ENCODE measurements around the gene RHBG. TPM values are rescaled to one million over a fixed set of nuclear protein-coding genes. Genes with fewer than 3 reads are reported as not detected.
A peak's percentile ranks its signal among the peaks of the same experiment; 100 is the strongest.
"Not testable (repeated sequence)": the region's sequence is repeated elsewhere in the genome, so short reads cannot be mapped to it uniquely, and the experiment has no call there.

The RHBG gene
- polyA plus RNA-seq, 12 donors, result 0.27 TPM; not detected in 11

- DNase-seq, result no peak
These were observed 9.0 kb upstream of the RHBG start for GRCh38 chr1:156359973-156360372.

- no peak for DNase-seq
These were observed 8.5 kb upstream of the RHBG start for GRCh38 chr1:156360534-156360933.

- DNase-seq, result no peak
These were observed 3.3 kb upstream of the RHBG start for GRCh38 chr1:156365754-156366153.

- no peak for DNase-seq
These were observed 2.4 kb upstream of the RHBG start for GRCh38 chr1:156366378-156367166.

GRCh38 chr1:156367383-156368156 is 1.4 kb upstream of the RHBG start:
- no peak for DNase-seq

- no peak for DNase-seq
These were observed 803 bp upstream of the RHBG start for GRCh38 chr1:156368157-156368658.

- DNase-seq, result not testable (repeated sequence)
These were observed 775 bp downstream of the RHBG start for GRCh38 chr1:156369685-156370286.

- no peak for DNase-seq
These were observed 2.7 kb downstream of the RHBG start for GRCh38 chr1:156371553-156372264.

- no peak for DNase-seq
These were observed 3.2 kb downstream of the RHBG start for GRCh38 chr1:156372265-156372586.

GRCh38 chr1:156372876-156373275 is 3.9 kb downstream of the RHBG start:
- no peak for DNase-seq

- no peak for DNase-seq
These were observed 4.5 kb downstream of the RHBG start for GRCh38 chr1:156373546-156373945.

GRCh38 chr1:156376146-156376545 is 7.1 kb downstream of the RHBG start:
- DNase-seq, result no peak

- no peak for DNase-seq
These were observed 8.2 kb downstream of the RHBG start for GRCh38 chr1:156376958-156377919.

GRCh38 chr1:156378557-156378956 is 9.5 kb downstream of the RHBG start:
- DNase-seq, result no peak

- DNase-seq, result no peak
These were observed 10.6 kb downstream of the RHBG start for GRCh38 chr1:156379420-156380165.

- no peak for DNase-seq
These were observed 13.6 kb downstream of the RHBG start for GRCh38 chr1:156382561-156382960.

GRCh38 chr1:156383023-156383422 is 14.0 kb downstream of the RHBG start:
- peak; percentile 32 for DNase-seq

- DNase-seq, result no peak
These were observed 15.0 kb downstream of the RHBG start for GRCh38 chr1:156384007-156384406.

- no peak for DNase-seq
These were observed 15.6 kb downstream of the RHBG start for GRCh38 chr1:156384658-156385057.

- DNase-seq, result peak; percentile 55
These were observed 16.6 kb downstream of the RHBG start for GRCh38 chr1:156385534-156386031.
